ENCODE data around the gene HMGB1.

Gene HMGB1

GRCh38 chr13:30409886-30410704, 55.6 kb downstream of the HMGB1 start:
- no peak overlapping the region for H3K27ac ChIP-seq

GRCh38 chr13:30408319-30409101, 57.2 kb downstream of the HMGB1 start:
- TF ChIP-seq ZFX (IDR thresholded peaks at IDR 0.05; ENCODE audit: borderline replicate concordance): no peak
- TF ChIP-seq CTCF (IDR thresholded peaks at IDR 0.05): peak; percentile 78
- no peak overlapping the region for H3K27ac ChIP-seq

More at GRCh38 chr13:30409886-30410704, 55.6 kb downstream of the HMGB1 start:
- TF ChIP-seq CTCF (IDR thresholded peaks at IDR 0.05): no peak
- TF ChIP-seq ZFX (IDR thresholded peaks at IDR 0.05; ENCODE audit: borderline replicate concordance): no peak

GRCh38 chr13:30406779-30407416, 58.8 kb downstream of the HMGB1 start:
- TF ChIP-seq CTCF (IDR thresholded peaks at IDR 0.05): no peak
- no peak for TF ChIP-seq ZFX (IDR thresholded peaks at IDR 0.05; ENCODE audit: borderline replicate concordance)
- H3K27ac ChIP-seq: no peak overlapping the region
